Fibroblast of peridontal ligament (primary cell): ENCODE results near the gene GMPPA.

Source experiments
- DNase-seq: peaks from one replicate; pipeline ENCODE4 v3.0.0-alpha.2; 2010; ENCODE audit errors: extremely low read depth

The GMPPA gene

DNA sequence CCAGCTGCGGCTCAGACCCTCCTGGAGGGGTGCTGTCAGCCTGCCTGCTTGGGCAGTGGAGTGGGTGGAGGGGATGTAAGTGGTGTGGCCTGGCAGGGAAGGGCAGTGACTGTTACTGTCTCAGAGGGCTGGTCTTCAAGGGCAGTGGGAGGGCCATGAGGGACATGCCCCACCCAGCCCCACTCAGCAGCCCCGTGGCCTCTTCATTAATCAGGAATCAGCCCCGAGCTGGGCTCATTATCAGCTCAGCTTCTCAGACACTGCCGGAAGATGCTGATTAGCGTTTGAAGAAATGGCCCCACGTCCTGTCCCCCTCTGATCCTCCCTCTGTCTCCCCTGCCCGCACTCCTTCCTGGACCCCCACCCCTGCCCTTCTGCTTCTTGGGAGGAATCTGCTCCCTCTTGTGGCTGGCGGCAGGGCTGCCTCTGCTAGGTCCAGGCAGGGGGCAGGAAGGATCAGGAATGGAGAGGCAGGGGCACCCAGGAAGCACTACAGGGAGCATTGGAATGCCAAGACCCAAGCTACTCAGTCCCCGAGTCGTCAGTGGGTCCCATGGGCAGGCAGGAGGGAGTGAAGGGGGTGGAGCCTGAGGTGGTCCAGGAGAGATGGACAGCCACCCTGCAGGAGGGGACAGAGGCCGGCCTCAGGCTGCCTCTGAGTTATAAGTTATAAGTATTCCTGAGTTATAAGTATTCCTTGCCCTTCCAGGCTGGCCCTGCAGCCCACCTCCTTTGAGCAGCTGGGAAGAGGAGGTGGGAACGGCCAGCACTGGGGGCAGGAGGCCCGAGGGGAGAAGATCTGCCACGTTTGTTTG is 22.6 kb downstream of the GMPPA start:
- DNase-seq = no peak

DNA sequence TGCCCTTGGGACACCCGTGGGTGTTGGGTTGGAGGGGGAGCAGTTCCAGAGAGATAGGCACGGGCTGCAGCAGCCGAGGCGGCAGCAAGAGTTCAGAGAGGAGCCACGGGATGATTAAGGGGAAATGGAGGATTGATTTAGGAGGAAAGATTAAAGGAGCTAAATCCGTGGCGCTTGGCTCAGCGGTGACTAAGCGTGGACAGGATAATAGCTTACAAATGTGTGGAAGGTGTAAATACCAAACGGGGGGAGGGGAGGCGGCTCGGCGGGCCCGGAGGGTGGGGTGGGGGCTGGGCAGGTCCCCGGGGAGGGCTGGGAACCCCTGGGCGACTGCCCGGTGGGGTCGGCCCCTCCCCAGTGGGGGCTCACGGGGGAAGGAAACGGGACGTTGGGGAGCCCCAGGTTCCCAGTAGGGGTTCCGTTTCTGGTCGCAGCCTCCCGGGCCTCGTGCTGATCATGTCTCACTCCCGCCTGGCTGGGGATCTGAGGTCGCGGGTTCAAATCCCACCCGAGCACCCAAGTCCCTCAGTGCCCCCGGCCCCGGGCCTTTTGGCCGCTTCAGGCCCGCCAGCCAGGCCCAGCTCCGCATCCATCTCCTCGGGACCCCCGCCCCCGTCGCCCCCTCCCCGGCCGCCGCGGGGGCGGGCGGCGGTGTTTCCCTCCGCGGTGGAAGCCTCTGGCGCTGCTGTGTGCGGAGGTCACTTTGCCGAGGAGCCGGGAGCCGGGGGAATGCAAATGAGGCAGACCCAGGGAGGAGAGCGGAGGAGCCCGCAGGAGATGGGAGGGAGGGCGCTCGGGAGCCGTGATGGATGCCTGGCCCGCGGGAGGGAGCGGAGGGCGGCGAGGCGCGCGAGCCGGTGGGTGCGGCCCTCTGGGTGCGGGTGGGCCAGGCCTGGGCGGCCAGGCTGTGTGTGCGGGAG is 23.7 kb downstream of the GMPPA start:
- DNase-seq = peak; percentile 66

DNA sequence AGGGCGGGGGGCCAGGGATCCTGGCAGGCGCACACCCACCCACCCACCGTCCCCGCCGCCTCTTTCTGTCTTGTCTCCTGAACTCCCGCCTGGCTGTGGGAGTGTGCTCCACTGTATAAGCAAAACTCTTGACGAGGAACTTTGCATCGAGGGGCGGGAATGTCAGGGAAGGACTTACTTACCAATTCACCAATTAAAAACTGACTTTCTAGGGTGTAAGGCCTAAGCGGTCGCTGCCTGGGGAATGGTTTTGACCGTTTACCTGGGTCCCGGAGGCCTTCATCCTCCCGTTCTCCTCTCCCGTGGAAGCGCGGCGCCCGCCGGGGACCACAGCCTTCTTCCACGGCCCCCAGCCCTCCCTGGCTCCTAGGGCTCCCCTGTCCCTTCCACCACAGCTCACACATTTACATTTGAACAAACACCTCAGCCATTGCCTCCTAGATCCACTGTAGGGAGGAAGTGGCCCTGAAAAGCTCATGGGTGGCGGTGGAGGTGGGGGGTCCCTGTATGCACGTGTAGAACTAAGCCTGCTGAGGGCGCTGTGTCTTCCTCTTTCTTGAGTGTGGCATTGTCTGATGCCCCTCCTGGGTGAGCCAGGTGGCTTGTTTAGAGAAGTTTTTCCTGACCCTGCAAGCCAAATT is 24.5 kb downstream of the GMPPA start:
- DNase-seq = no peak

DNA sequence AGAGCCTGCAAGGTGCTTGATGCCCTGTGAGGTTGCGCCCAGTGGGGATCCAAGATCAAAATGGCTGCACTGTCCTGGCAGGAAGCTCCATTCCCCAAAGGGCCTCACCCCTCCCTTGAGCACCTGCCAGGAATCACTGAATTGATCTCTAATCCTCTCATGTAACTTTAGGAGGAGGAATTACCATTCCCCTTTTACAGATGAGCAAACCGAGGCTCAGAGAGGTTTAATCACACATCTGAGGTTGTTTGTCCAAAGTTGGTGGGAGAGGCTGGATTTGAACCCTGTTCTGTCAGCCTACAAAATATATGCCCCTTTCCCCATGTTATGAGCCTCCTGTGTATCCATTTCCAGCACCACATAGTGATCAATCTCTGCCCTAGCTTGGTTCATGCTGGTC is 26.1 kb downstream of the GMPPA start:
- no peak for DNase-seq

DNA sequence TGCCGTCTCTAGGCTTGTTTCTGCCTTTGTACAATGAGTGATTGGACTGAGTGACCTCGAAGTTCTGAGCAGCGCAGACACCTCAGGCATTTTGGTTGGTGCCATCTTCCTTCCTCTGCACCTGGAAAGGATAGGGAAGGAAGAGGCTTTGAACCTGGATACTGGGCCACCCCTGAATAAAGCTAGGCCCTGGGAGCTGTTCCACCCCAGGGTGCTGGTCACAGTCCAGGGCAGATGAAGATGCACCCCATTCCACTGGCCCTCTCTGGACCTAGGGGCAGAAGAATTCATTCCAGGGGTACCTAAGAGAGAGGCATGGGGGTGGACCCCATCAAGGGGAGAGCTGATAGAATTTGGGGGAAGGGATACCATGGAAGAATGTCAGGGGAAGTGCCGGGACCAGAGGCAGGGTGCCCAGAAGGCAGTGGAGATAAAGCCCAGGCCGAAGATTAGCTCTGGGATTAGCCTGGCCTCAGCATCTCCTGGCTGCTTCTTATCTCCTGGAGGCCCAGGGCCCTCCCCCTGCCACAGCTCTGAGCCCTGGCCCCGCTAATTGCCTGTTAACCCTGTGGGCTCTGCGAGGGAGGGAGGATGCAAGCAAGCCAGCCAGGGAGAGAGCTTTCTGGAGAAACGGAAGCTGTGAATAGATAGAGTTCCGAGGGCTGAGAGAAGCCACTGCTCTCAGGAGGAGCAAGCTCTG is 27.0 kb downstream of the GMPPA start:
- no peak for DNase-seq

DNA sequence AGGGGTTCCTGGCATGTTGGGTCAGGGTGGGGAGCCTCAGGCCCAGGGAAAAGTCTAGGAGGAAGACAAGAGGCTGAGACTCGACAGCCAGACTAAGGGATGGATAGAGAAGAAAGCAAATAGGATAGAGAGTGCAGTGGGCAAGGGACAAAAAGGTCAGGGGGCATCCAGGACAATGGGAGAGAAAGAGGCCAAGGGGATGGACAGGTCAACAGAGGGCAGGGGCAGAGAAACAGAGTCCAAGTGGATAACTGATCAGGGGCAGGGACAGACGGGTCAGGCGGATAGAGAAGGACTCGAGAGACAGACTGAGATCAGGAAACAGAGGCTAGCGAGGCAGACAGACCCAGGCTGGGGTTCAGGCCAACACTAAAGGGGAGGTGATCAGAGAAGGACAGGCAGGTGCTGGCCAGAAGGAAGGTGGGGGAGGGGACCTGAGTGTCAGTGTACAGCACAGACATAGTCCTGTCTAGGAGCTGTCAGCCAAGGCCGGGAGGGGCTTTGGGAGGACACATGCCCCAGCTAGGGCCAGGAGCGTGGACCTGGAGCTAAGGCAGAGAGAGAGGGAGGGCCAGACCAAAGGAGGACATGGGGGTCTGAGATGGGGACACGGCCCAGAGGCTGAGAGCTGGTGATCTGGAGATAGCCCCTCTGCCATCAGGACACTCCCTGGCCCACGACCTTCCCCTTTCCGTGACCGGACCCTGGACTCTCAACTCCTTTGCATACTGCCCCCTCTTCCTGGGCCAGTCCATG is 27.8 kb downstream of the GMPPA start:
- no peak for DNase-seq

DNA sequence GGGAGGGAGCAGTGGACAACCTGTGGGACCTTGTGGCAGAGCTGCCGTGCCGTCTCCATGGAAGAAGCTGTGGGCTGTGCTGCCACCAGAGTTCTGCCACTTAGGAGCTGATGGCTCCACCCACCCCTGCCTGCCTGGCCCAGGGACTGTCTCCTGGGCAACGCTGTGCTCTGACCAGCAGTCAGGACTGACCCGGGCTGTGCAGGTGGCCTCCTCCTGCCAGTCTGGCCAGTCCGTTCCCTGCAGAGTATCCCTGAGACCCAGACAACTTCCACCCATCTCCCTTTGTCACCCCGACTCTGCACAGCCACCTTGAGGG is 28.3 kb downstream of the GMPPA start:
- no peak for DNase-seq

DNA sequence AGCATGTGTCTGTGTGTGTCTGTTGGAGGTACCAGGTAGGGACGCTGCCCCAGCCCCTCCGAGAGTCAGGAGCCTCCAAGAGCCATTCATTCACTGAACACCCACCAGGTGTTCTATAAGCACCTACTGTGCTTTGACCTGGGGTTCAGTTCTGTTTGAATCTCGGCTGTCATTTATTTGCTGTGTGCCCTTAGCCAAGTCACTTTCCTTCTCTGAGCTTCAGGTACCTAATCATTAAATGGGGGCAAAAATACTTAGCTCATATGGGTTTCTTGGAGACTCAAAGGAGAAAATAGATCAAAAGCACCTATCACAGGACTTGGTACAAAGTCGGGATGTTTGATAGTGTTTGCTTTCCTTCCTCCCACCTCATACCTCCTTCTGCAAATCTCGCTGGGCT is 28.8 kb downstream of the GMPPA start:
- no peak for DNase-seq

DNA sequence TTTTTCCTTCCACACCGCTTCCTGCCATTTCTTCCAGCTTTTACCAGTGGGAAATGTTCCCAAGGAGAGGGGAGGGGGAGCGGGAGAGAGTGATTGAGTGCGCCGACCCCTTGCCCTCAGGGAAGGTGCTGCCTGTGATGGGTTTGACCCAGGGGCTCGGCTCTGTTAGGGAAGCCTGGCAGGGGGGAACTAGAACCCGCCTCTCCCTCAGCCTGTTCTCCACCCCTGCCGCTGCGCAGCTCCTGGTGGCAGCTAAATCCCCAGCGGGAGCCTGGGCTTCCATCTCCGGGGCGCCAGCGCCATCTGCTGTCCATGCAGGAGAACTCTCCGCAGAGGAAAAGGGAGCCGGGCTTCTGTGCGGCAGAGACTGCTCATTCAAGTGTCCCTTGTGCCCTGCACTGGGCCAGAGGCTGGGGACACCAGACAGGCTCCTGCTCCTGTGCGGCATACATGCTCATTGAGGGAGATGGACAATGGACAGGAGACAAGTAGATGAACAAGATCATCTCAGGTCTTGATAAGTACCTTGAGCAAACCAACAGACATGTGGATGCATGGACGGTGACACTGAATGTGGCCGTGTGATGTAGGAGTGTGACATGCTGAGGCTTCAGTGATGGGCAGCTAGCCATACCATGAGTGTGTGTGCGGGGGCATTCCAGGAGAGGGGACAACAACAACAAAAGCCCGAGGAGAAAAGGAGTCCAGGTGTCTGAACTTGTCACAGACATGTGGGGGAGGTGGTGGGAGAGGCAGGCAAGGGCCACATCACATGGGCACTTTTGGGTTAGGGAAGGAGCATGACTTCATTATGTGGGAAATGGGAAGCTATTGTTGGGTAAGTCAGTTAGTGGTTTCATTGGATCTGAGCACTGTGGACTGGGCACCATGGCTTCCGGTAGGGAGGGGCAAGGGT is 31.6 kb downstream of the GMPPA start:
- peak; percentile 81 for DNase-seq

DNA sequence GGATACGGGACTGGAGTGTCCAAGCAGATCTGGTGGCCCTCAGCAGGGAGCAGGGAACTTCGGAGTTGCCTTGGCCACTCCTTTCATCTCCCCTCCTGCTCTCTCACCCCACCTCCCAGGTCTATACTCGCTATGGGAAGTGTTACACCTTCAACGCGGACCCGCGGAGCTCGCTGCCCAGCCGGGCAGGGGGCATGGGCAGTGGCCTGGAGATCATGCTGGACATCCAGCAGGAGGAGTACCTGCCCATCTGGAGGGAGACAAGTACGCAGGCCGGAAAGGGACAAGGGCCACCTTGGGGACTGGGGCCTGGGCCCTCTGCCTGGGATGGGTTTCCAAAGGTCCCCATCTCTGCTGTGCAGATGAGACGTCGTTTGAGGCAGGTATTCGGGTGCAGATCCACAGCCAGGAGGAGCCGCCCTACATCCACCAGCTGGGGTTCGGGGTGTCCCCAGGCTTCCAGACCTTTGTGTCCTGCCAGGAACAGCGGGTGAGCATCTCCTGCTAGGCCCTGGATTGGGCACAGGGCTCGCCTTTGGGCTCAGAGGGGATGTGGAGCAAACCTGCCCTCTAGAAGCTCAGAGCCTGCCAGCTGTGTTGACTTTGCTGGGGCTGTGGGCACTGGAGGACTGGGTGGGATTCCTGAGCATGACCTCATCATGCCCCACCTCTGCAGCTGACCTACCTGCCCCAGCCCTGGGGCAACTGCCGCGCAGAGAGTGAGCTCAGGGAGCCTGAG is 33.1 kb downstream of the GMPPA start:
- DNase-seq = no peak

DNA sequence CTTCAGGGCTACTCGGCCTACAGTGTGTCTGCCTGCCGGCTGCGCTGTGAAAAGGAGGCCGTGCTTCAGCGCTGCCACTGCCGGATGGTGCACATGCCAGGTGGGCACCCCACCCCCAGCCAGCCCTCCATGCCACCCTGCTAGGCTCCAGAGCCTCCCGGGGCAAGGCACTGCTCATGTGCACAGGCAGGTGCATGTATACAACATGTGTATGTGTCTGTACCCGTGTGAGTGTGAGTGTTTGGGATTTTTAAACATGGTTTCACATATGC is 33.6 kb downstream of the GMPPA start:
- DNase-seq = no peak

DNA sequence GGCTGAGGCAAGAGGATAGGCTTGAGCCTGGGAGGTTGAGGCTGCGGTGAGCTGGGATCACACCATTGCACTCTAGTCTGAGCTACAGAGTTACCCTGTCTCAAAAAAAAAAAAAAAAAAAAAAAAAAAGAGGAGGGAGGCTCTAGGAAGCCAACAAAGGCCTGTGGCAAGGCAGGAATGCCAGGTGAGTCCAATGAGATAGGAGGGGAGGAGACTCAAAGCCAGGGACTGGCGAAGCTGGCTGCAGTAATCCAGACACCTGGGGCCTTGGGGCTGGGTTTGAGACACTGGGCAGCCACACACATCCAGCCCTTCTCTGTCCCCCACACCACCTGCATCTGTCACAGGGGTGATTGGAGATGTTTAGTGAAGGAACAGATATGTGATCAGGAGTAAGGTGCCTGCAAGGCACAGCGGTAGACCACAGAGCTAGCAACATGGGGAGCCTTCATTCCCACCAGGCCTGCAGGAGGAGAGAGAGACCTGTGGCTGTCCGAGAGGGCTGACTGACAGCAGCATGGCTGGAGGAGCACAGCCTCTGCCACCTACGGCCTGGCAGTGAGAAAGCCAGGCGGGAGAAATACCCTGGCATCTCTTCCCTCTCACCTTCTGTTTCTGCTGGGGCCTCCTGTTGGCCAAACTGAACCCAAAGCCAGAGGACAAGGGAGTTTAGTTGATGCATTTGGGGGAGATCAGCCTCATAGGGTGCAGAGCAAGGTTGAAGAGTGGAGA is 35.4 kb downstream of the GMPPA start:
- no peak for DNase-seq

DNA sequence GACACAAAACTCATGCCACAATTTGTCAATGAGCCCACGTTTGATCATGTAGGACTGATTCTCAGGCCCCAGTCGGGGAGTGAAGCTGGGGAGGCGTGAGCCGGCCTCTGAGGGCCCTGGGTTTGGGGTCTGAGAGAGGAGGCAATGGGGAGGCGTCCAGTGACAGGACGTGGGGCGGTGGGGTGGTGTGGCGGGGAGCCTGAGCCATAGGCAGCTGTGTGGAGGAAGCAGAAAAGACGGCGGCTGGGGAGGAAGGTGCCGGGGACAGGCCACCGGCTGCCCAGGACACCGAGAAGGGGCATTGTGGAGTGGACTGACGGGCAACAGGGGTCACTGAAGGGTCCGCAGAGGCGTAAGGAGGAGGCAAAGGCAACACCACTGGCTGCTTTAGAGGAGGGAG is 37.7 kb downstream of the GMPPA start:
- DNase-seq = no peak

DNA sequence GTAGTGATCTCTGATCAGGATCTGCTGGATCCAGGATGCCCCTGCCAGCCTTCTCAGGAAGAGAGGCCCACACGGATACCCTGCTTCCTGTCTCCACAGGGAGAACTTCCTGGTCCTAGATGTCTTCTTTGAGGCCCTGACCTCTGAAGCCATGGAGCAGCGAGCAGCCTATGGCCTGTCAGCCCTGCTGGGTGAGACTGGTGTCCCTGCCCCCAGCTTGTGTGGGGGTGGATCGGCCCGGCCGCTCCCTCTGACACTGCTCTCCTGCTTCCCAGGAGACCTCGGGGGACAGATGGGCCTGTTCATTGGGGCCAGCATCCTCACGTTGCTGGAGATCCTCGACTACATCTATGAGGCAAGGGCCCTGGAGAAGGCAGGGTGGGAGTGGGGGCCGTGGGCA is 38.3 kb downstream of the GMPPA start:
- DNase-seq = no peak

DNA sequence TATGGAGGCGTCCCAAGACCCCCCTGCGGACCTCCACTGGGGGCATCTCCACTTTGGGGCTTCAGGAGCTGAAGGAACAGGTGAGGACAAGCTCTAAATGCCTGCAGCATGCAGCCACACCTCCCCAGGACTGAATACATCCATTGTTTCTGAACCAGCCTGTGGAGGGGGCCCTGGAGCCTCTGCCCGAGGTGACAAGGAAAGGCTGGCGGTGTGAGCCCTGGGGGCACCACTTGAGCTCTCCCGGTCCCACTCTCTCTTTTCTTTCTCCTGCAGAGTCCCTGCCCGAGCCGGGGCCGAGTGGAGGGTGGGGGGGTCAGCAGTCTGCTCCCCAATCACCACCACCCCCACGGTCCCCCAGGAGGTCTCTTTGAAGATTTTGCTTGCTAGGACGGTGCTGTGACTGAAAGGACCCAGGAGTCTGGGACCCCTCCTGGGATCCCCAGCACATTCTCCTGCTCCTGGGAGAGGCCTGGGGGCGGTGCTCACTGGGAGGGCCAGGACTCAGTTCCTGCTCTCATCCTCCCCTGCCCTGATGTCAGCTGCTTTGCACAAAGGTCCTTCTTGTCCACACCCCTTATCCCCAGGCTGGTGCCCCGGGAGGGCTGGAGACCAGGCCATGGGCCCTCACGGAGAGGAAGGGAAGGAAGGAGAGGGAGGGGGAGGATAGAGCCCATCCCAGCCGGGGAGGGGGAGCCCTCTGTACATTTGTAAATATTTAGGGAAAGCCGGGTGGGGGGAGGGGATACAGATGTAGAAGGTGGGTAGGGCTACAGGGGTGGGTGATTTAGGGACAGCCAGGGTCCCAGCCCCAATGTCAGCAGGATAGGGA is 39.2 kb downstream of the GMPPA start:
- no peak for DNase-seq

DNA sequence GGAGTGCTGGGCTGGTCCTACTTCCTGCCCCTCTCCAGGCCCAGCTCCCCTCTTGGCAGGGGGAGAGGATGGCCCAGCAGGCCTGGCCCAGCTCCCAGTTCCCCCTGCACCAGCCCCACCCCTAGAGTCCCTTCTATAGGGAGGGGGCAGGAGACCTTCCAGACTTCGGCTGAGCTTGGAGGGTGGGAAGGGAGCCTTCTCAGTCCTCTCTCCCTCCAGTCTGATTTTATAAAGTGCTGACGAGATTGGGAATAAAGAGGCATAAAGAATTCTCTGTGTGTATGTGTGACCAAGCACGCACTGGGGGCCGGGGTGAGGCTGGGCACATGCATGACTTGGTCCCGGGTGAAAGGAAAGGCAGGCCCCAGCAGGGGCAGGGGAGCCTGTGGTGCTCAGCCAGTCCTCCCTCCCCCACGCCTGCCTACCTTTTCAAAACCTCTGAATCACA is 39.8 kb downstream of the GMPPA start:
- DNase-seq = no peak

DNA sequence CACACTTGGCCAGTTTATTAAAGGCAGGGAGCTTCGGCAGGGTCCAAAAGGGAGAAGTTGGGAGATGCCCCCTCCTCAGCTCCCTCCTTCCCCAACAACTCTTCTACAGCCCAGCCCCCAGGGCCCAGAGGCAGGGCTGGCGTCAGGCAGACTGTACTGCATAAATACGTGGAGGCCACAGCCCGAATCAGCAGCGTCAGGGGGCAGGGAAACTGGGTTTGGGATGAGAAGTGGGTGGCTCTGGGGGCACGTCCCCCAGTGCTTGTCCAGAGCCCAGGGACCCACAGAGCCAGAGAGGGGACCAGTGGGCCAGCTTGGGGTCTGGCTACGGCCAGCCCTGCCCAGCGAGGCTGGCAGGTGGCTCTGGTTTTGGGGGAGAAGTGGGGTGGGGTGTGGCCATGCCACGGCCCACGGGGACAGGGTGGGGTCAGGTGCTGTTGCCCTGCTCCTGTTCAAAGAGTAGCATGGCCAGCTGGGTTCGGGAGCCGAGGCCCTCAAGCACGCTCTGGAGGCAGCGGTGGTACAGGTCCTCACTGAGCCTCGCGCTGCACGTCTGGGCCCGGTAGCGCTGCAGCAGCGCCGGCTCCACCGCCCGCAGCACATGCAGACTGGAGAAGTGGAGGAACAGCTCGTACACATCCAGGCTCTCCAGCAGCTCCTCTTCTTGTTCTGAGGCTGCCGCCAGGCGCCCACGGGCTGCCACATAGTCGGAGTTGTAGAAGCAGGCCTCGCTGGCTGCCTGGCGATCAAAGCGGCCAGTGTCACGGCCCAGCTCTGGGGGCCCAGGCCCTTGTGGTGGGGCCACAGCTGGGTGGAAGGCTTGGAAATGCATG is 40.5 kb downstream of the GMPPA start:
- no peak for DNase-seq
